Measurements from ENCODE around the gene SEC14L1.

Gene SEC14L1

GRCh38 chr17:77143306-77143705, 2.5 kb downstream of the SEC14L1 start:
- Histone ChIP-seq H3K27me3 (ENCODE audit: insufficient read depth, low read depth) (no peaks in the 10 kb centered on the region), H3K4me1 (ENCODE audit: low read depth, poor library complexity, severe bottlenecking) (peaks cover 74% of the 10 kb centered on the region), H3K9ac (no peak overlapping the region), H3K36me3 (ENCODE audit: insufficient read depth) (no peaks in the 10 kb centered on the region), H3K27ac (no peak overlapping the region), H2AFZ (ENCODE audit: low read depth) (no peak overlapping the region), H3K4me3 (IDR thresholded peaks at IDR 0.05; ENCODE audit: insufficient read depth, low read depth, low read length) (no peak overlapping the region), H3K4me2 (peak overlapping the region; percentile 53; the same call in 1 of the 2 replicates), H3K79me2 (ENCODE audit: insufficient read depth, low read depth) (peaks cover 42% of the 10 kb centered on the region; the same call in 1 of the 2 replicates), H4K20me1 (ENCODE audit: insufficient read depth) (no peaks in the 10 kb centered on the region)
- TF ChIP-seq, protein P1, sequence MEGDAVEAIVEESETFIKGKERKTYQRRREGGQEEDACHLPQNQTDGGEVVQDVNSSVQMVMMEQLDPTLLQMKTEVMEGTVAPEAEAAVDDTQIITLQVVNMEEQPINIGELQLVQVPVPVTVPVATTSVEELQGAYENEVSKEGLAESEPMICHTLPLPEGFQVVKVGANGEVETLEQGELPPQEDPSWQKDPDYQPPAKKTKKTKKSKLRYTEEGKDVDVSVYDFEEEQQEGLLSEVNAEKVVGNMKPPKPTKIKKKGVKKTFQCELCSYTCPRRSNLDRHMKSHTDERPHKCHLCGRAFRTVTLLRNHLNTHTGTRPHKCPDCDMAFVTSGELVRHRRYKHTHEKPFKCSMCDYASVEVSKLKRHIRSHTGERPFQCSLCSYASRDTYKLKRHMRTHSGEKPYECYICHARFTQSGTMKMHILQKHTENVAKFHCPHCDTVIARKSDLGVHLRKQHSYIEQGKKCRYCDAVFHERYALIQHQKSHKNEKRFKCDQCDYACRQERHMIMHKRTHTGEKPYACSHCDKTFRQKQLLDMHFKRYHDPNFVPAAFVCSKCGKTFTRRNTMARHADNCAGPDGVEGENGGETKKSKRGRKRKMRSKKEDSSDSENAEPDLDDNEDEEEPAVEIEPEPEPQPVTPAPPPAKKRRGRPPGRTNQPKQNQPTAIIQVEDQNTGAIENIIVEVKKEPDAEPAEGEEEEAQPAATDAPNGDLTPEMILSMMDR (conservative IDR thresholded peaks at IDR 0.05; ENCODE audit: low read depth, low read length): no peak

DNA sequence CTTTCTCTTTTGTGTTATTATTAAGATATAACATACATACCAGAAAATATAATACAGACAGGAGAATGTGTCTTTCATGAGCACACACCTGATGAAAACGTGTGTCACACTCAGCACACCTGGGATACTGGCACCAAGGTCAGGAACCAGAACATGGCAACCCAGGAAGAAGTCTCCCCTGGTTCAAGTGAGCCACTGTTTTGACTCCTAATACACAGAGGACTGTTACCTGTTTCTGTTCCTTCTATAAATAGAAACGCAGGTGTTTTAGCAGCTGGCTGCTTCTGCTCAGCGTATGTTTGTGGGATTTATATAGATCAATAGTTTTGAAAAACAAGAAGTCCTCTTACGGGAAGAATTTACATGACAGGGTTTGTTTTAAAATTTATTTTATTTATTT, 3.5 kb downstream of the SEC14L1 start:
- Histone ChIP-seq H3K4me2 (peak overlapping the region; percentile 53; the same call in 1 of the 2 replicates), H3K36me3 (ENCODE audit: insufficient read depth) (no peaks in the 10 kb centered on the region)

DNA sequence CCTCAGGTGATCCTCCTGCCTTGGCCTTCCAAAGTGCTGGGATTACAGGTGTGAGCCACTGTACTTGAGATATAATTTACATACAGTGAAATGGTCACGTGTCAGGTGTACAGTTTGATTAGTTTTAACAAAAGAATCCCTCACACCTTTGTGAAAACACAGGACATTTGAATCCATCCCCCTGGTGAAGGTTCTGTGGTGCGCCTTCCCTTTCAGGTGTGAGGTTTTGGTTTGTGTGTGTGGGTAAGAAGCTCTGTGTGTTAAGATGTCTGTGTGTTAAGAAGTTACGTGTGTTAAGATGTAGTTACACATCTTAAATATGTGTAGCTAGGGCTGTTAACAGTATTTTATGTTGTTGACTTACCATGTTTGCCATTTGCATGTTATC, 4.4 kb downstream of the SEC14L1 start:
- no peaks in the 10 kb centered on the region for H3K27me3 ChIP-seq (ENCODE audit: insufficient read depth, low read depth)
- no peak overlapping the region for H3K4me3 ChIP-seq (IDR thresholded peaks at IDR 0.05; ENCODE audit: insufficient read depth, low read depth, low read length)
- peaks cover 74% of the 10 kb centered on the region for H3K4me1 ChIP-seq (ENCODE audit: low read depth, poor library complexity, severe bottlenecking)
- H3K27ac ChIP-seq: peak overlapping the region; percentile 66
- no peak overlapping the region for H2AFZ ChIP-seq (ENCODE audit: low read depth)
- no peaks in the 10 kb centered on the region for H4K20me1 ChIP-seq (ENCODE audit: insufficient read depth)
- no peaks in the 10 kb centered on the region; the same call in 1 of the 2 replicates for H3K36me3 ChIP-seq (ENCODE audit: insufficient read depth)
- TF ChIP-seq, protein P1 (conservative IDR thresholded peaks at IDR 0.05; ENCODE audit: low read depth, low read length): no peak
- H3K4me2 ChIP-seq: peak overlapping the region; percentile 53
- peaks cover 57% of the 10 kb centered on the region; the same call in 1 of the 2 replicates for H3K79me2 ChIP-seq (ENCODE audit: insufficient read depth, low read depth)
- H3K9ac ChIP-seq: peak overlapping the region; percentile 34; the same call in 1 of the 2 replicates

More for the DNA sequence above, 3.5 kb downstream of the SEC14L1 start:
- H3K27ac ChIP-seq: no peak overlapping the region
- H4K20me1 ChIP-seq (ENCODE audit: insufficient read depth): no peaks in the 10 kb centered on the region
- no peak overlapping the region for H3K9ac ChIP-seq
- no peak overlapping the region for H3K4me3 ChIP-seq (IDR thresholded peaks at IDR 0.05; ENCODE audit: insufficient read depth, low read depth, low read length)
- no peaks in the 10 kb centered on the region for H3K27me3 ChIP-seq (ENCODE audit: insufficient read depth, low read depth)
- TF ChIP-seq, protein P1 (conservative IDR thresholded peaks at IDR 0.05; ENCODE audit: low read depth, low read length): no peak
- H3K79me2 ChIP-seq (ENCODE audit: insufficient read depth, low read depth): peaks cover 51% of the 10 kb centered on the region; the same call in 1 of the 2 replicates
- H3K4me1 ChIP-seq (ENCODE audit: low read depth, poor library complexity, severe bottlenecking): peaks cover 81% of the 10 kb centered on the region
- no peak overlapping the region for H2AFZ ChIP-seq (ENCODE audit: low read depth)

DNA sequence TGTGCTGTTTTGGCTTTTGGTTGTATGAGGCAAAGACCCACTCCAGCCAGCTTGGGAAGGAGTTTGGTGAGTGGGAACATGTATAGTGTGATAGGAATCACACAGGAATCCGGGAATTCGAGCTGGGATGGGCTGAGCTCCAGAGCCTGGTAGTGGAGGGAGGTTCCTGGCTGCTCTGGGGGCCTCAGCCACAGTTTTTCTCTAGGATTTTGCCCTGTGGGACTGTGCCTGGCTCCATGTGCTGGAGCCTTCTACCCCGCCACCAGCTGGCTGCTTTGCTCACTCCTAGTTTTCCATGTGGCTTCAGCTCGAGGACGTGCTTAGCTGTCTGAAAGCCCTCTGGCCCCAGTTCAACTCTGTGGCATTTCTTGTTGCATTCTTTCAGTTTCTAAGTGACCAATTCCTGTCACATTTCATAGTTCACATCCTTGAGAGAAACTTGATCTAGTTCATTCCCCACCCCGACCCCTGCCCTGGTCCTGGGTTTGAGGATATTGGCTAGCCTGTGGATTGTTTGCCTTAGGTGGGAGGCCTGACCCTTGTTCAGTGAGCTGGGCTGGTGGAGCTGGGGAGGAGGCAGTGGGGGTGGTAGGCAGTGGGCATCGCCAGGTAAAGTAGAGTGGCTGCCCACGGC, 5.0 kb downstream of the SEC14L1 start:
- H3K79me2 ChIP-seq (ENCODE audit: insufficient read depth, low read depth): peaks cover 60% of the 10 kb centered on the region; the same call in 1 of the 2 replicates
- H3K27ac ChIP-seq: peak overlapping the region; percentile 66
- H3K4me3 ChIP-seq (IDR thresholded peaks at IDR 0.05; ENCODE audit: insufficient read depth, low read depth, low read length): no peak overlapping the region
- peaks cover 74% of the 10 kb centered on the region for H3K4me1 ChIP-seq (ENCODE audit: low read depth, poor library complexity, severe bottlenecking)
- H3K36me3 ChIP-seq (ENCODE audit: insufficient read depth): no peaks in the 10 kb centered on the region; the same call in 1 of the 2 replicates
- H2AFZ ChIP-seq (ENCODE audit: low read depth): no peak overlapping the region
- peak overlapping the region; percentile 53 for H3K4me2 ChIP-seq
- TF ChIP-seq, protein P1 (conservative IDR thresholded peaks at IDR 0.05; ENCODE audit: low read depth, low read length): no peak
- peak overlapping the region; percentile 34; the same call in 1 of the 2 replicates for H3K9ac ChIP-seq
- H3K27me3 ChIP-seq (ENCODE audit: insufficient read depth, low read depth): no peaks in the 10 kb centered on the region
- H4K20me1 ChIP-seq (ENCODE audit: insufficient read depth): no peaks in the 10 kb centered on the region
